ENCODE data around the gene ELL2. TPM values are rescaled to one million over a fixed set of nuclear protein-coding genes. Genes with fewer than 3 reads are reported as not detected.

ELL2 gene
- total and polyA plus RNA-seq, 4 donors = 12.3 to 79.6 (median 49.0) TPM

DNA sequence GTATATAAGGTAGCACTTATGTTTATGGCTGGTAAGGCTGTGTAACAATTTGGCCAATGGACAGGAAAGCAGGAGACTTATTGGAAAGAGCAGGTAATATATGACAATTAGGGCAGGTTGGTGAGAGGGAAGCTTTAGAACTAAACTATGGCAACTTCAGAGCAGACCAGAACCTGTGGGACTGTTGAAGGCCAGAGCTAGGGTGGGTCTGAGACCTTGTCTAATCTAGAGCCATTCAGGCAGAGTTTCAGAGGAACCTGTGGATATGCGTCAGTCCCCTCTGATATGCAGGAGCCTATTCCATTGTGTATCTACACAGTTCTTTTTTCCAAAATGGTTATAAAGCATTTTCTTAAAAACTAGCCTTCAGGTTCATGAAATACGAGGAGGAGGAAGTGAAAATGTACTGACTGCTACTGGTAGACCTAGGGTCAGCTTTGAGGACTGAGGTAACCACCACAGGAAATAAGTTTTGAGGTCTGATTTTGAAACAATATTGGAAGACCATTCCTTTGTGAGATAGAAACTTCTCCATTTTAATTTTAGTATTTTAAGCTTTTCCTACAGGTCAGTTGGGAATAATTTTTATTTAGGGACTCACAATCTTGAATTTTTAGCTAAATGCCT lies 37.6 kb downstream of the ELL2 start:
- Histone ChIP-seq H3K4me1 (ENCODE audit: control insufficient read depth in 5 of 5, insufficient read depth in 5 of 5, low read length in 5 of 5) (peaks cover 0 to 10% (median 3%) of the 10 kb centered on the region in 5 donors), H3K9ac (ENCODE audit: insufficient read depth in 1 of 2, low read length in 2 of 2) (no peak overlapping the region), H3K36me3 (ENCODE audit: control insufficient read depth in 4 of 4, insufficient read depth in 4 of 4, low read length in 4 of 4) (peaks cover 0 to 6% (median 0%) of the 10 kb centered on the region in 4 donors), H3K4me3 (no peak overlapping the region), H3K27ac (ENCODE audit: low read depth in 1 of 2, low read length in 1 of 2) (no peak overlapping the region), H3K9me3 (ENCODE audit: control insufficient read depth in 4 of 4, insufficient read depth in 3 of 4, low read length in 3 of 4) (peaks cover 0 to 2% (median 0%) of the 10 kb centered on the region in 4 donors), H3K27me3 (ENCODE audit: control insufficient read depth in 3 of 3, insufficient read depth in 3 of 3, low read length in 2 of 3) (no peaks in the 10 kb centered on the region)
- TF ChIP-seq, protein P1, sequence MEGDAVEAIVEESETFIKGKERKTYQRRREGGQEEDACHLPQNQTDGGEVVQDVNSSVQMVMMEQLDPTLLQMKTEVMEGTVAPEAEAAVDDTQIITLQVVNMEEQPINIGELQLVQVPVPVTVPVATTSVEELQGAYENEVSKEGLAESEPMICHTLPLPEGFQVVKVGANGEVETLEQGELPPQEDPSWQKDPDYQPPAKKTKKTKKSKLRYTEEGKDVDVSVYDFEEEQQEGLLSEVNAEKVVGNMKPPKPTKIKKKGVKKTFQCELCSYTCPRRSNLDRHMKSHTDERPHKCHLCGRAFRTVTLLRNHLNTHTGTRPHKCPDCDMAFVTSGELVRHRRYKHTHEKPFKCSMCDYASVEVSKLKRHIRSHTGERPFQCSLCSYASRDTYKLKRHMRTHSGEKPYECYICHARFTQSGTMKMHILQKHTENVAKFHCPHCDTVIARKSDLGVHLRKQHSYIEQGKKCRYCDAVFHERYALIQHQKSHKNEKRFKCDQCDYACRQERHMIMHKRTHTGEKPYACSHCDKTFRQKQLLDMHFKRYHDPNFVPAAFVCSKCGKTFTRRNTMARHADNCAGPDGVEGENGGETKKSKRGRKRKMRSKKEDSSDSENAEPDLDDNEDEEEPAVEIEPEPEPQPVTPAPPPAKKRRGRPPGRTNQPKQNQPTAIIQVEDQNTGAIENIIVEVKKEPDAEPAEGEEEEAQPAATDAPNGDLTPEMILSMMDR (IDR thresholded peaks at IDR 0.05; ENCODE audit: control extremely low read depth, extremely low read depth) = no peak
- ATAC-seq (ENCODE audit: insufficient read depth, low FRiP score) (no peak), DNase-seq (no peak)
- 40 to 67% methylated on average over 2 of the region's 2 CpGs for WGBS, 2 donors

DNA sequence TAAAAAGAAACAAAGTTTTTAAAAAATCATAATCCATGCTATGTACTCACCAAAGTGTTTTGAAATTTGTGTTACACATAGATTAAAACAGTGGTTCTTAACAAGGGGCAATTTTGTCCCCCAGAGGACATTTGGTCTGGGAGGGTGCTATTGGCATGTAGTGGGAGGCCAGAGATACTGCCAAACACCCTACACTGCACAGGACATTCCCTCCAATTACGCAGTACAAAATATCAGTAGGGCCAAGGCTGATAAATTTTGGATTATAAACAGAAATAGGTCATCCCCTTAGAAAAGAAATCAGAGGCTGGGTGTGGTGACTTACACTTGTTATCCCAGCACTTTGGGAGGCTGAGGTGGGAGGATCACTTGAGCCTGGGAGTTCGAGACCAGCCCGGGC lies 38.9 kb downstream of the ELL2 start:
- TF ChIP-seq, protein P1 (IDR thresholded peaks at IDR 0.05; ENCODE audit: control extremely low read depth, extremely low read depth) = no peak
- peaks cover 0 to 2% (median 0%) of the 10 kb centered on the region in 4 donors for H3K9me3 ChIP-seq (ENCODE audit: control insufficient read depth in 4 of 4, insufficient read depth in 3 of 4, low read length in 3 of 4)
- no peak for ATAC-seq (ENCODE audit: insufficient read depth, low FRiP score)
- H3K4me1 ChIP-seq (ENCODE audit: control insufficient read depth in 5 of 5, insufficient read depth in 5 of 5, low read length in 5 of 5) = peaks cover 0 to 6% (median 0%) of the 10 kb centered on the region in 5 donors
- no peaks in the 10 kb centered on the region for H3K27me3 ChIP-seq (ENCODE audit: control insufficient read depth in 3 of 3, insufficient read depth in 3 of 3, low read length in 2 of 3)
- no peak overlapping the region for H3K4me3 ChIP-seq
- DNase-seq = no peak
- peaks cover 0 to 3% (median 0%) of the 10 kb centered on the region in 4 donors for H3K36me3 ChIP-seq (ENCODE audit: control insufficient read depth in 4 of 4, insufficient read depth in 4 of 4, low read length in 4 of 4)
- H3K27ac ChIP-seq (ENCODE audit: low read depth in 1 of 2, low read length in 1 of 2) = no peak overlapping the region
- no peak overlapping the region for H3K9ac ChIP-seq (ENCODE audit: insufficient read depth in 1 of 2, low read length in 2 of 2)
- 98 to 100% methylated on average over 3 of the region's 3 CpGs for WGBS, 2 donors

DNA sequence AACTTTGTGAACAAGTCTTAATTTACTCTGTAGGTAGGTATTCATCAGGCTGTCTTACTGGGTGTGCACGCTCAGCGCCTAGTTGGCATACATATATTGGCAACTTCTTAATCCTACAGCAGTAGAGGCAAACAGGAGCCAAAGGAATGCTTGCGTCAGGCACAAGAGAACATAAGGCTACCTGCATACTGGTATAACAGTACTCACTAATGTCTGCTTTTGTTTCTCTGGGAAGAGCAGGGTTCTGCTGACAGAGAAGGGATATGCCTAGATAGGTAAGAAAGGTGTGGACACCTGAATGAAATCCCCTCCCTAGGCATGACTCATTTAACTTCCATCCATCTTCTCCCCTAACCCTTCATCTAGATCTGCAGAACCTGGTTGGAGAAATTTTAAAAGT lies 40.1 kb downstream of the ELL2 start:
- 97 to 99% methylated on average over 3 of the region's 3 CpGs for WGBS, 2 donors
- Histone ChIP-seq H3K27ac (ENCODE audit: low read depth in 1 of 2, low read length in 1 of 2) (no peak overlapping the region), H3K36me3 (ENCODE audit: control insufficient read depth in 4 of 4, insufficient read depth in 4 of 4, low read length in 4 of 4) (peaks cover 0 to 5% (median 0%) of the 10 kb centered on the region in 4 donors), H3K9ac (ENCODE audit: insufficient read depth in 1 of 2, low read length in 2 of 2) (no peak overlapping the region), H3K4me3 (no peak overlapping the region), H3K9me3 (ENCODE audit: control insufficient read depth in 4 of 4, insufficient read depth in 3 of 4, low read length in 3 of 4) (peaks cover 0 to 2% (median 0%) of the 10 kb centered on the region in 4 donors), H3K4me1 (ENCODE audit: control insufficient read depth in 5 of 5, insufficient read depth in 5 of 5, low read length in 5 of 5) (peaks cover 0 to 13% (median 0%) of the 10 kb centered on the region in 5 donors), H3K27me3 (ENCODE audit: control insufficient read depth in 3 of 3, insufficient read depth in 3 of 3, low read length in 2 of 3) (no peaks in the 10 kb centered on the region)
- no peak for DNase-seq
- ATAC-seq (ENCODE audit: insufficient read depth, low FRiP score) = no peak
- TF ChIP-seq, protein P1 (IDR thresholded peaks at IDR 0.05; ENCODE audit: control extremely low read depth, extremely low read depth) = no peak
